CD4-positive, alpha-beta T cell treated with Interleukin-12 subunit alpha and Interleukin-12 subunit beta, for 1 hour (primary cell): ENCODE data around the gene EZR.

Source experiments
- DNase-seq: peaks from one replicate; pipeline ENCODE4 v3.0.0-alpha.2; 2020

EZR gene

DNA sequence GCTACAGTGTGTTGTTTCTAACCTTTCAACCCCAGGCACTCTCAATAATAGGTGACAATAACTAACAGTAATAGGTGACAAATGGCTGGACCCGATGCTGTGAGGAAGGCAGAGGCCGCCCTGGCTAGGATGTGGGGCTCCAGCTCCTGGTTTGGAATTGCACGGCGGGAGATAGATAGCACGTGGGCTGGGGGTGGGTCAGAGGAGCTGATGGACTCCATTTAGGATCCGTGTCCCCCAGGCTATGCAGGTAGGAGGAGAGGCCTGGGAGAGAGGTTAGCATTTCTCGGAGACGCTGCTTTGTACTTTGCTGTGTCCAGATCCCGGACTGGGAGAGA is 61.4 kb downstream of the EZR start:
- DNase-seq = peak; percentile 12

DNA sequence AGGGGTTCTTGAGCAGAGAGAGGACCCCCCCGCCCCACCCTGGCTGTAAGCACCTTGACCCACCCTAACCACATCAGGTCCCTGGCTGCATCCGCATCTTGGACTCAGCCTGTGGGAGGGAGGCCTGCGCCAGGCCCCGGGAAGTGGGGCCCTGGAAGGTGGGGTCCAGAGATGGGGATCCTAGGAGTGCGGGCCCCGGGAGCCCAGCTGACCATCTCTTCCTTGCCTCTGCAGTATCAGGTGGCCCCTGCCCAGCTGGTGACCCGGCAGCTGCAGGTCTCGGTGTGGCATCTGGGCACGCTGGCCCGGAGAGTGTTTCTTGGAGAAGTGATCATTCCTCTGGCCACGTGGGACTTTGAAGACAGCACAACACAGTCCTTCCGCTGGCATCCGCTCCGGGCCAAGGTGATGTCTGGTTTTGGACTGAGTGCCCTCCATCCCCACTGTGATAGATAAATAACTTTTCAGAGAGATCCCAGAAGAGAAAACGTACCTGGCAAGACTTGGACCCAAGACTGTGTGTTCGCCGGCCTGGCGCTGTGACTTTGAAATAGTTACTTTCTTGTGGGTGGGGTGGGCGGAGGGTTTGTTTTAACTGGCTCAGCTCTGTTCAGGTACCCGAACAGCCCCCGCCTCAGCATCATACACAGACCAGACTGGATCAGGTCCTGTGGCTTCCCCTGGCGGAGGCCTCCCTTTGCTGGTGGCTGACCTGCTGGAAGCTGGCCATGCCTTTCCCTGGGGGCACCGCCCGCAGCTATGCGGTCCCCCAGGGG is 62.0 kb downstream of the EZR start:
- DNase-seq = peak; percentile 12

DNA sequence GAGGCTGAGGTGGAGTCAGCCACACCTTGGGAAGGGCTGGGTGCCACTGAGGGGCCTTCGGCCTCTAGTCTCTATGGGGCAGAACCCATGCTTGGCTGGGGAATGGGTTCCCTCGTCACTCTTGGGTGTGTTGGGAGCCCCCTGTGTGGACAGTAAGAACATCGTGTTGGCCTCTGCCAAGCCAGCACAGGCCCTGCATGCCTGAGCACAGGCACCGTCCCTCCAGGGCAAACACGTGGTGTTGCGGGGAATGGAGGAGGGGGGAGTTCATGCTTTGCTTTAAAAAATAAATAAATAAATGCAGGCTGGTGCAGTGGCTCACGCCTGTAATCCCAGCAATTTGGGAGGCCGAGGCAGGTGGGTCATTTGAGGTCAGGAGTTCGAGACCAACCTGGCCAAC is 63.0 kb downstream of the EZR start:
- DNase-seq = no peak

- DNase-seq = no peak
These were observed 63.5 kb downstream of the EZR start for GRCh38 chr6:158755636-158756035.

- no peak for DNase-seq
These were observed 64.4 kb downstream of the EZR start for GRCh38 chr6:158754738-158755137.

- DNase-seq = no peak
These were observed 65.4 kb downstream of the EZR start for GRCh38 chr6:158753811-158754210.

GRCh38 chr6:158752613-158753012 is 66.6 kb downstream of the EZR start:
- DNase-seq = no peak

DNA sequence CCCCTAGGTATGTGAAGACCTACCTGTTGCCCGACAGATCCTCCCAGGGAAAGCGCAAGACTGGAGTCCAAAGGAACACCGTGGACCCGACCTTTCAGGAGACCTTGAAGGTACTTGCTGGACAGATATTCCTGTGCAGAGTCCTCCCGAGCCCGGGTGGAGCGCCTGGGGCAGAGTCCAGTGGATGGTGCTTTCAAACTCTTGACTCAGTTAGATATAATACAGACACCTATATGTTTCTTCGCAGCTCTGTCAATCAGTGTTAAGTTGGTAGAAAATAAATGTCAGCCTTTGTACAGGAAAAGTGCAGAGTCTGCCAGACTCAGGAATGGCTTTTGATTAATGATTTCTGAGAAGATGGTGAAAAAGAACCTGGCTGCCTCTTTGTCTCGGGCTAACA is 67.2 kb downstream of the EZR start:
- no peak for DNase-seq

DNA sequence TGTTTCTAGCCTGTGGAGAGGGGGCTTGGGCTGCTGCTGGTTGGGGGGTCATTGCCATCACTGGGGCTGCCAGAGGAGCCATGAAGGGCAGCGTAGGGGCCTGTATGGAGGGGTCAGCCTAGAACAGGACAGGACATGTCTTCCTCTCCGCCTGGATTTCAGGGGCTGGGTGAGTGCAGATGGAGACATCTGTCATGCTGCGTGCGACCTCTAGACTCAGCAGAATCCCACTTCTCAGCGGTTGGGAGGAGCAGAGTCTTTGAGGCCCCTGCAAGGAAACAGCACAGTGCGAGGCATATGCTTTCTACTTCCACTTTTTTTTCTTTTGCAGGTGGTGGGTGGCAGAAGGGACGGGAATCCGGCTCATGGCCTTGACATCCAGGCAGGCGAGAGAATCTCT is 67.9 kb downstream of the EZR start:
- no peak for DNase-seq

DNA sequence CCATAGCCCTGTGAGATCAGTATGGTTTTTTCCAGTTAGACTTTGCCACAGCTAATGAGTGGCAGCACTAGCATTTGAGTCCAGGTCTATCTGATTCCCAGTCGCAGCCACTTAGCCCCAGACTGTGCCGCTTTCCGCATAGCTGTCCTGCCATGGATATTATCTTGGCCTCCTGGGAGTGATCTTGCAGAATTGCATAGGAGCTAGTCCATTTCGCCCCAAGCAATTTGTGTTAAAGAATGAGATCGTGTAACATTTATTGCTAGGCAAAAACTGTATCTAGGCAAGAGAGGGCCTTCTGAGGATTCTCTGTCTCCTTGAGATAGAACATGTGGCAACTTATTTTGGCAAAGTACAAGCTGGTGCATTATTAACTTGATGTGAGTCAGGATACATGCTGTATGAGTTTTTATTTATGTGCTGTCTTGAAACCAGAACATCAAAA is 74.2 kb downstream of the EZR start:
- no peak for DNase-seq

DNA sequence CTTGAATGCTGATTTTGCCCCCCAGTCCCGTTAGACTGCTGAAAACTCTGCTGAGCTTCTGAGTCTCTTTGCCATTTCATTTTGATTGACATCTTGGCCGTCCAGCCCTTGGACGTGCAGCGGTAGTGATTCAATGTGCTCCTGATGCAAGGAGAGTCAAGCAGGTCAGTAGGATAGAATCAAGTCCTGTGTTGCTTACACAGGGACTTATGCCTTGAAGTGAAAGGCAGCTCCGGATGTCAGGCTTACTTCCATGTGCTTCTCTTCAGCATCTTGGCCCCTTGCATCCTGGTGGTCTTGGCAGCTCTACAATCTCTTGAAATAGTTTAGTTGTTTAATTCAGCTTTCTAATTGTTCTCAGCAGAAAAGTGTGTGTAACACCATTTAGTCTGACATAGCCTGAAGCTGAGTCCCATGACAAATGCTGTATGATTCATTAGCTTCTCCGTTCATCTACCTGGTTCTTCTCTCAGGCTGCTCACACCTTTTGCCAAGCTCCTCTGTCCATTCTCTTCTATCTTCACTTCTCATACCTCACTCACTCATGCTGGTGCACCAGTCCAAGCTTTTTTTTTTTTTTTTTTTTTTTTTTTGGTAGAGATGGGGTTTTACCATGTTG is 76.0 kb downstream of the EZR start:
- DNase-seq = no peak

GRCh38 chr6:158739673-158740072 is 79.5 kb downstream of the EZR start:
- DNase-seq = no peak

GRCh38 chr6:158737710-158738615 is 81.2 kb downstream of the EZR start:
- no peak for DNase-seq

DNA sequence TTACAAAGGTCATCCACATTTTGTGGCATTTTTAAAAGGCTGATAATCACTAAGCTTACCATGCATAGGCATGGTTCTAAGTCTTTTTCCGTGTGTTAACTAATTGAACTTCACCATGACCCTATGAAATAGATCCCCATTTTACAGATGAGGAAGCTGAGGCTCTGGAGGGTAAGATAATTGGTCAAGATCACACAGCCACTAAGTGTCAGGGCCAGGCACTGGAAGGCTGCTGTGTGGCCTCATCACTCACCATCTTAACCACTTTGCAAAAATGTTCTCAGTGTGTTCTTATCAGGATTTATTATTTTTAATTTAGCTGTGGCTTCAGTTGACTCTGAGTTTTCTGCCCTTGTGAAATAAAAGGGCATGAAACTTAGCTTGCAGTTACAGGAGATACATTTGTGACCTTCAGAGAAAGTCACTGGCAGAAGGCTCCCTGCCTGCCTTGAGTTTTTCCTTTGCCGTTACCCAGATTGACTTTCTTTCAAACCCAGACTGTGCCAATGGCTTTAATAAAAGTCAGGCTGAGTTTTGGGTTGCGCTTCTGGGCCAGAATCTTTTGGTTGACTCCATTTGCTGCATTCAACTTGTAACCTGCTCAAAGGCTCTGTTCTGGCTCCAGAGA is 82.0 kb downstream of the EZR start:
- DNase-seq = no peak

DNA sequence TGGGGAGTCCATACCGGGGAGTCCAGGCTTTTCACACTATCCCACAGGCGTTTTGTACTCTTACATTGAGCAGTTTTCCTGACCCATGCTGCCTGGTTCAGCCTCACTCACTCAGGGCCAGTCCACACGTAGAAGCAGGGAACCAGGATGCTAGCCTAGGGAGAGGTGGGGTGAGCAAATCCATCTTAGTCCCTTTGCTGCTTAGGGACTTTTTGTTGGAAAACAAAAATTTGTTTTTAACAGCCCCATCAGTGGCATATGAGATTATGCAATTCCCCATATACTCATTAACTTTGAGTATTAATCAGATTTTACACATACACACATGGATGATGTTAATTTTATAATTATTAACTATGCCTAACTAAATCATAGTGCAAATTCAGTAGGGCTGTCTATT is 84.2 kb downstream of the EZR start:
- DNase-seq = no peak

GRCh38 chr6:158730541-158730907 is 88.6 kb downstream of the EZR start:
- DNase-seq = no peak

GRCh38 chr6:158729906-158730540 is 89.1 kb downstream of the EZR start:
- no peak for DNase-seq

DNA sequence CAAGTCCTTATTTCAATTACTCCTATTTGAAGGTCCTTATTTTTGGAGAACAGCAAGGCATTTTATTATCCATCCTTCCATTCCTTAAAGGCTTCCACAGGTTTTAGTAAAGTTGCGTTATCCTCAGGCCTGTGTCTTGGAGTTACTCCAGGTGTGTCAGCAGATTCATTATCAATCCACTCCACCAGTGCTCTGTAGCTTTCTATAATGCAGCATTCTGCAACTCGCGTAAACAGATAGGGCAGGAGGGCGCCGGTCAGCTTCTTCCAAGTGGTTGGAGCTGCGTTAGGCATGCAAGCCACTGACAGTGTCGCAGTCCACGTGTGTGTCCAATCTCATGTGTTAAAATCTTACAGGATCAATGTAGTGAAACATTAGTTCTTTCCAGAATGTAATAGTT is 93.5 kb downstream of the EZR start:
- no peak for DNase-seq

DNA sequence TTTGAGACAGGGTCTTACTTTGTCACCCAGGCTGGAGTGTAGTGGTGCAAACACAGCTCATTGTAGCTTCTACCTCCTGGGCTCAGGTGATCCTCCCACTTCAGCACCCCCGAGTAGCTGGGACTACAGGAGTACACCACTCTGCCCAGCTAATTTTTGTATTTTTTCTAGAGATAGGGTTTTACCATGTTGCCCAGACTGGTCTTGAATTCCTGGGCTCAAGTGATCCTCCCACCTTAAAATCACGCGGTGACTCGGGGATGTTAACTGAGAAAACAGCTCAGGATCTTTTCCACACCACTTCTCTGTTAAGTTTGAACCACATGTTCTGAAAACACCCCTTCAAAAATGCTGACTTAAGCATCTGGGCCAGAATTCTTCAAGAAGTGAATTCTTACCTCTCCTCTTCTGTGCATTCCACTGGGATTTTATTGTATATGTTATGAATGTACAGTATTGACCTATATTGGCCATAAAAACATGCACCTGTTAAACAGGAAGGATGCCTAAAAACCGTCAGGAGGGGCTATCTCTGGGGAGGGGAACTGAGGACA is 96.9 kb downstream of the EZR start:
- DNase-seq = no peak

GRCh38 chr6:158718461-158719046 is 100.6 kb downstream of the EZR start:
- DNase-seq = no peak

DNA sequence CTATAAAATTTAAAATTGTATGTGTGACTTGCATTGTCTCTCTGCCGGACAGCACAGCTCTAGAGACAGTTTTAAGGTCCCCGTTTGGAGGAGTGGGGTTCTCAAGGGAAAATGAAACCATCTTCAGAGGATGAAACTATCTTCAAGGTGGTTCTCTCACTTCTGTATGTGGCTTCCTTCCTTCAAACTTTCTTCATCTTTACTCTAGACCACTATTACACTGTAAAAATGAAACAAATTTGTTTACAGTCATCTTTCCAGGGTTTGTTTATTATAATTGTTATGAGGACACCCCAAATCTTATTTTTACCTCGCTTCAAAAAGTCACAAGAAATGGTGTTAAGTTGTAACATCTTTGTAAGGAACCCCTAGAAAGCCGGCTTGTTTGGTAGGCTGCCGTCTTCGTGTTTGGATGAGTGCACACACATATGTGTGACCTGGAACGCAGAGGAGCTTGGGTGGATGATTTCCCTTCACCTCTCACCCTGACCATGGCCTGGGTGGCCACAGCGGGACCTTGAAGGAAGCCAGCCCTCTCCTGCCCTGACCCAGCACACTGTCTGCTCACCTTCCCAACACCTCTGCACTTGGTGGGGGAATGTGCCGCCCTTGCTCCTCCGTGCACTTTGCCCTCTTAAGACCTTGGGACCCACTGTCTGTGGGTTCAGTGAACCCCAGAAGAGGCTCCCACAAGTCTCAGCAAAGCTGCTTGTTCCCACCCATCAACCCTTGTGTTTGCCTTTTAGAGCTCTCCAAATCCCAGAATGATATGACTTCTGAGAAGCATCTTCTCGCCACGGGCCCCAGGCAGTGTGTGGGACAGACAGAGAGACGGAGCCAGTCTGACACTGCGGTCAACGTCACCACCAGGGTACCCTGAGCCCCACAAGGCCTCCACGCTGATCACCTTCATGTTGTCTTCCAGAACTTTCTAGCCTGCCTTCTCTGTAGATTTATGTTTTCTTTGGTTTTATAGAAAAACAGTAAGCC is 101.5 kb downstream of the EZR start:
- peak; percentile 51 for DNase-seq
